ENCODE measurements around the gene CACNB4. TPM values are rescaled to one million over a fixed set of nuclear protein-coding genes. Genes with fewer than 3 reads are reported as not detected.
"Not testable (repeated sequence)": the region's sequence is repeated elsewhere in the genome, so short reads cannot be mapped to it uniquely, and the experiment has no call there.

CACNB4 gene
- total RNA-seq, 1 experiment from 2014 or later = 0.11 TPM

DNA sequence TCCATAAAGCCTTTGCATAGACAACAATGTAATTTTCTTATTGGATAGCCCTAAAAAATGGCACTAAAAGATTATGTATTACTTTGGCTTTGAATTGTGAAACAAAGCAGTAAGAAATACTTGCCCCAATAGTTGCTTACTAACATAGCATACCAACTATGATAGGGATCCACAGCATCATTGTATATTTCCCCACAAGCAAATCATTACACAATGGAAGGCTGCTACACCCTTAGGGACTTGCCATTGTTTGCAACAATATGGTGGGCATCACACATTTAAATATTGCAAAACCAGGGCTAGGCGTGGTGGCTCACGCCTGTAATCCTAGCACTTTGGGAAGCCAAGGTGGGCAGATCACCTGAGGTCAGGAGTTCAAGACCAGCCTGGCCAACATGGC is 74.4 kb downstream of the CACNB4 start:
- no peak for DNase-seq (ENCODE audit: low read depth)

DNA sequence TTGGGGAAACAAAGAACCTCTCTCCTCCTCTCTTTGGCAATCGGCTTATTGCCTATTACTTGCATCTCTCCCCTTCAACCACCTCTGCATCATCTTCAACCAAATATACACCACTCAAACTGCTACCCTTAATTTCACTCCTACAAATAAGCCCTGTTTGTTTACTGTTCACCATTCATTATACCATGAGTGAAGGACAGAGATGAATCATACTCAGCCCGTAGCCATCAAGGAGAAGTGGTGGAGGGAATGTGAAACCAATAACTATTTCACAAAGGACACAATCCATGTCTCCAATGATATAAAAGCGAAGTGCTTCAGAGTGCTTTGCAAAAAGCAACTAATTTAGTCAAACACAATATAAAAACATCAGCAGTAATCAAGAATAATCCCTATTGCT is 76.8 kb downstream of the CACNB4 start:
- no peak for DNase-seq (ENCODE audit: low read depth)

DNA sequence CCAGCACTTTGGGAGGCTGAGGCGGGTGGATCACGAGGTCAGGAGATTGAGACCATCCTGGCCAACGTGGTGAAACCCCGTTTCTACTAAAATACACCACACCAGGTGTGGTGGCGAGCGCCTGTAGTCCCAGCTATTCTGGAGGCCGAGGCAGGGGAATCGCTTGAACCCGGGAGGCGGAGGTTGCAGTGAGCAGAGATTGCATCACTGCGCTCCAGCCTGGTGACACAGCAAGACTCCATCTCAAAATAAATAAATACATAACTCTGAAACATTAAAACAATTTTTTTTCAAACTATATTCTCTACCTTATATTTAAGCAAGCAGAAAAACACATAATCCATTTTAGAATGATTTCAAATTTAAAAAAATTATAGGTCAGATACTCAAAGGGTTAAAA is 77.8 kb downstream of the CACNB4 start:
- DNase-seq (ENCODE audit: low read depth) = not testable (repeated sequence)

DNA sequence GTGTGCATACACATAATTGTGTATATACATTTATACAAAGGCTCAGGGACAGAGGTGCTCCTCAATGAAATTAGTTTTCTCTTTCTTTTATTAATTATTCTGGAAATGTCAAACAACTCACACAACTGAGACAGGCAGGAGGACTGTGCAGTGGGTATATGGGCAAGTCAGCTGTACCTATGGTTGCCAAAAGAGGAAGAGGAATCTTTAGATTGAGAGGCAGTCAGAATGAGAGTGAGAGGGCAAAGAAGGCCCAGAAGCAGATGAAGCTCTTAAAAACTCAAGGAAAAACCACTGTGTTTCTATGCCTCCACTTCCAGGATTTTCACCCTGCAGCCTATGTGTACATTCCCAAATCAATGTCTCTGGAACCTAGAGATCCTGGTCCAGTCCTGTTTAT is 79.1 kb downstream of the CACNB4 start:
- no peak for DNase-seq (ENCODE audit: low read depth)

DNA sequence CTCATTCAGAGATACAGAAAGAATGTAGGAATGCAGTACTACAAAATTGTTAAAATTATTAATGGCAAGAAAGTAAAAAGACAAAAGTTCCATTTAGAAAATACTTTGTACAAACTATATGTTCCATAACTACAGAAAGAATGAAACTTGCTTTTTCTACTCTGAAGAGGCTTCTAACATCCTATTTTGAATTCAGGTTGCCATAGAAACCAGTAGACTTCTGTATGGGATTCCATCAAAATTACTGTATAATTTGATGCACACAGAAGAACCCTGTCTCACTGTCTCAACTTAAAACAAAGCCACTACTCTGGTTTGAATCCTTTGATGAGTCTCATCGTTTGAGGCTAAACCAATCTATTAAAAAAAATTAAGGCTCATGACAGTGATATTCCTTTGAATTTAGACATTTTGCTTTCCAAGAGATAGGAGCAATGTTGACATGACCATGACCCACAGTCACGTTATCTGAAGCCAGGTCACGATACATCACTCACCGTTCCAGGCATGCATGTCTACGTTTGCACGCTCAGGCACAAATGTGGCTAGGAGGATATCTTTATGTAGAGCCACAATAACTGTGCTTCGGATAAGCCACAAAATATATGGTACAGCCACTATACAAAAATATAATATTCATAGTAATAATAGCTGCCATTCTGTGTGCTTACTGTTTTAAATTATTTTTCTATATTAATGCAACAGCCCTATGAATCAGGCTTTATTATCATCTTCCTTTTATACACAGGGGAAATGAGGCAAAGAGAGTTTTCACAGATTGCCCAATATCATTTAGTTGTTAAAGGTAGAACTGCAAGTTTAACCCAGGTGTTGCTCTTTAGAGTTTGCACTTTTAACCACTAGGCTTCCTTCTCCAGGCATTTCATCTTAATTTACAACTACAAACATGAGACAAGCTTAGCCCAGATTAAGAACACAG is 82.4 kb downstream of the CACNB4 start:
- no peak for DNase-seq (ENCODE audit: low read depth)

DNA sequence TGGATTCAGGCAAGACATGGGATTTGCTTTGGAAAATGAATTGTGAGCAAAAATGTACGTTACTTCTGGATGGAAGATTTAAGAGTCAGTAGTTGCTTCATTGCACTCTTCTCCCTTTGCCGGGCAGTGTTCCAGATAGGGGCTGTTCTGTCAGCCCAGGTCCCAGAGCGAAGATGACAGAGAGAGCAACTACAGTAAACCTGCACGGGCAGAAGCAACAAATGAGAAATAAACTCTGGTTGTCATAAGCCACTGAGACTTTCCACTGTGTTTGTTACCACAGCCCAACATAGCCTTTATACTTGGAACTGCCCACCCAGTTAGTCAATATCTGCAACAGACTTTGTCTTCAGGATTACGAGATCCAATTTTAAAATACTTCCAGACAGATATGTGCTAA is 83.3 kb downstream of the CACNB4 start:
- DNase-seq (ENCODE audit: low read depth) = no peak

DNA sequence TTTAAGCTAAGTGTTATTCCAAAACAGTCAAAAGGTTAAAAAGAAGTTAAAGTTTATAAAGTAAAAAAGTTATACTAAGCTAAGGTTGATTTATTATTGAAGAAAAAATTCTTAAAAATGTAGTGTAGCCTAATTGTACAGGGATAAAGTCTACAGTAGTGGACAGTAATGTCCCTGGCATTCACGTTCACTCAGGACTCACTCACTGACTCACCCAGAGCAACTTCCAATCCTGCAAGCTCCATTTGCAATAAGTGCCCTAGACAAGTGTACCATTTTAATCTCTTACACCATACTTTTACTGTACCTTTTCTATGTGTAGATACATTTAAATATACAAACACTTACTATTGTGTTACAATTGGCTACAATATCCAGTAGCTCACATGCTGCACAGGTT is 86.1 kb downstream of the CACNB4 start:
- no peak for DNase-seq (ENCODE audit: low read depth)

DNA sequence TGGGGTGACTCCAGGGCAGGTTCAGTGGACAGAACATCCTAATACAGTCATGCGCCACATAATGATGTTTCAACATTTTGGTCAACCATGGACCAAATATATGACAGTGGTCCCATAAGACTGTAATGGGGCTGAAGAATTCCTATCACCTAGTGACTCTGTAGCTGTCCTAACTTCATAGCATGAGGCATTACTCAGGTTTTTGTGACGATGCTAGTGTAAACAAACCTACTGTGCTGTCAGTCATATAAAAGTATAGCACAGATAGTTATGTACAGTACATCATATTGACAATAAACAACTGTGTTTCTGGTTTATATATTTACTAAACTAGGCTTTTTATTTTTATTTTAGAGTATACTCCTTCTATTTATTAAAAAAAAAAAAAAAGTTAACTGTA is 87.1 kb downstream of the CACNB4 start:
- no peak for DNase-seq (ENCODE audit: low read depth)

DNA sequence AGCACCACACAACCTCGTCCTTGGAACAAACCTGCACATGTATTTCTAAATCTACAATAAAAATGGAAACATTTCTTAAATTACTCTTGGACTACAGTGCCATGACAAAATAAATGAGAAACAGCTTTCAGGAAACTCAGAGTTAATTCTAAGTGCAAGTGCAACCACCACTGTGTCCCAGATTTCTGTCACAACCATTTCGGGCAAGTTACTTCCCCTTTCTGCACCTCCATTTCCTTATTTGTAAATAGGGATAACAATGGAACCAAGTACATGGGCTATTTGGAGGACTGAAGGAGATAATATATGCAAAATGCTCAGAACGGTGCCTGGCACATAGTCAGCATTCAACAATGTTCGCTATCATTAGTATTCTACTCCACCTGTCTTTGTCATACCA is 93.2 kb downstream of the CACNB4 start:
- no peak for DNase-seq (ENCODE audit: low read depth)

DNA sequence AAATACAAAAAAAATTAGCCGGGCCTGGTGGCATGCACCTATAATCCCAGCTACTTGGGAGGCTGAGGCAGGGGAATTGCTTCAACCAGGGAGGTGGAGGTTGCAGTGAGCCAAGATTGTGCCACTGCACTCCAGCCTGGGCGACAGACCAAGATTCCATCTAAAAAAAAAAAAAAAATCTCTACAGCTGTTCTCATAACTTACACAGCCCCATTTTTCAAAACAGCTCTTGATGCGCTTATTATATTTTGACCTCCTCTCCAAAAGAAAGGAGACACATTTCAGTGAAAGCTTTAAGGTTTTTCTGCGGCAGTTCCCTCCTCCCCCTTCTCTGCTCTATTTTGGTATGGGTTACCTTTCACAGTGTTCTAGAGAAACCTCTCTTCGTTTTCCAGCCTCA is 95.6 kb downstream of the CACNB4 start:
- DNase-seq (ENCODE audit: low read depth) = not testable (repeated sequence)

DNA sequence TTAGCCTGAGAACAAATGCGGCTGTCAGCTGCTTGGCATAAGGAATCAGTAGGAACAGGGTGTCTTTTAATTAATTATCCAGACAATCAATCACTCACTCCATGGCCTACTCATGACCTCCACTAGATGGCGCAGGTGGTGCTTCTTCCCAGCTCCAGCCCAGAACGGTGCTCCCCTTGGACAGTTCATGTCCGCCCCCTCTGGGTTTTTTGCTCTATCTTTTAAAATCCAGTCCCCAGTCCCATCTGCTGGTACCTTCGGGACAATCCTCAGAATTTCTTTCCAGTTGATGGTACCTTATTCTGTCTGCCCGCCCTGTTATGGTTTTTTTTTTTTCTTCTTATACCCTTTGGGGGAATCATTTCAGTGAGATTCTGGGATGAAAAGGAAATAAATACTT is 99.8 kb downstream of the CACNB4 start:
- peak; percentile 38 for DNase-seq (ENCODE audit: low read depth)

DNA sequence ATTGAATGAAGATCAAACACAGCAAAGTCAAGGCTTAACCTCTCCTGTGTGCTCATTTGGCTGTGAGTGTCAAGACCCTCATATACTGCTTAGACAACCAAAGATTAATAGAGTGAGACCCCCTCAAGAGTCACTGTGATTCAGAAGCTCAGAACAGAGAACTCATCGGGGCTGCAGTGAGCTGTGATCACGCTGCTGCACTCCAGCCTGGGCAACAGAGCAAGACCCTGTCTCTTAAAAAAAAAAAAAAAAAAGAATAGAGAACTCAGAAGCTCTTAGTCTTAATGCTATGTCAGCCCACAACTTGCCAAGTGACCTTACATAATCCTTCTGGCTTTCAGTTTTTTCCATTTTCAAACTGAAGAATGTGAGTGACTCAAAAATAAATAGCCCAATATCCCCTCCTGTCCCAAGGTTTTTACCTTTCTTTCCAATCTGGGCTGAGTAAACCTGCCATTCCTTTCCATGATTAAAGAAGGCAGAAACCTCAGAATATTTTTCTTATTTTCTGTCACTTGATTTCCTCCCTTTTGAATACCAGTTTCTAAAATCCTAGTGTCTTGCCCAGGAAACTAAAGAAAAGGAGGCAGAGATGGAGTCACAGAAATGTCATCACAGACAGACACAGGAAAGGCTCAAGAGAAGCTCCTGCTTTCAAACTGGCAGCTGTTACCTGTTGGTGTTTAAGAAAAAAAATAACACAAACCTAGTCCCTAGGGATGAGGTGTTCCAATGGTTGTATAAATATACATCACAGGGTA is 102.4 kb downstream of the CACNB4 start:
- no peak for DNase-seq (ENCODE audit: low read depth)

DNA sequence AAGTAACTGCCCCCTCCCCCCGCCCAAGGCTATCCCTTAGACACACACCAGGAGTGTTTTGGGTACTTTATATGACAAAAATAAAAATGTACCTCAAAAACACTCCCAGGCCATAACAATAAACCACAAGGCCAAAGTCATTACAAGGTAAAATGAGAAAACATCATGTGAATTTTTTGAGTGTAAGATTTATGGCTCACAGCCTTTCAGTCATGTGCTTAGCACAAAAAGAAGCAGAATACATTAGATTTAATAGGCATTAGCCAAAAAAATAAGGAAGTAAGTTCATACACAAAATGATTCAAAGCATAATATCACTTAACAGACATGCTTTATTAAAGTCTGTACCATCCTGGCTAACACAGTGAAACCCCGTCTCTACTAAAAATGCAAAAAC is 103.7 kb downstream of the CACNB4 start:
- no peak for DNase-seq (ENCODE audit: low read depth)

DNA sequence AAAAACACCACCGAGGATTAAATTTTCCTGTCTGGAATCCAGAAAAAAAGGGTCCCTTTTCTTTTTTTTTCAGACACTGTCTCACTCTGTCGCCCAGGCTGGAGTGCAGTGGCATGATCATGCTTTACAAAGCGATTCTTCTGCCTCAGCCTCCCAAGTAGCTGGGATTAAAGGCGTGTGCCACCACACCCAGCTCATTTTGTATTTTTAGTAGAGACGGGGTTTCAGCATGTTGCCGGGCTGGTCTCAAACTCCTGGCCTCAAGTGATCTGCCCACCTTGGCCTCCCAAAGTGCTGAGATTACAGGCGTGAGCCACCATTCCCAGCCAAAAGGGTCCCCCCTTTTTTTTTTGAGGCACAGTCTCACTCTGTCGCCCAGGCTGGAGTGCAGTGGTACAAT is 104.7 kb downstream of the CACNB4 start:
- DNase-seq (ENCODE audit: low read depth) = not testable (repeated sequence)

DNA sequence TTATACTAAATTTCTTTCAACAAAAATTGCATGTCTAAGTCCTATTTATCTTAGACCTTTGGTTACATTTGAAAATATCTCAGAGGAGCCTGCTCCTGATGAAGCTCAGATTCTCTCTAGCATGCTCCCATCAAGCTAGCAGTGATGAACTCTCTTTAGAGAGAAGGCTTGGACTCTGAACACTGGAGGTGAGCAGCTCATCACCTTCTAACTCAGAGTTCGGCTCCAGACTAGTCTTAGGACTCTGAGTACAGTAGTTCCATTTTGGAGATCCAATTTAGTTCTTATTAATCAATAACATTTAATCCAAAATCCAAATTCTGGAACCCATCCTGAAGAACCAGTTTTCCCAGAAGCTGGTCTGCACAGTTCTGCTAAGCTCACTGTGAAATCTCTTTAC is 107.8 kb downstream of the CACNB4 start:
- DNase-seq (ENCODE audit: low read depth) = no peak

DNA sequence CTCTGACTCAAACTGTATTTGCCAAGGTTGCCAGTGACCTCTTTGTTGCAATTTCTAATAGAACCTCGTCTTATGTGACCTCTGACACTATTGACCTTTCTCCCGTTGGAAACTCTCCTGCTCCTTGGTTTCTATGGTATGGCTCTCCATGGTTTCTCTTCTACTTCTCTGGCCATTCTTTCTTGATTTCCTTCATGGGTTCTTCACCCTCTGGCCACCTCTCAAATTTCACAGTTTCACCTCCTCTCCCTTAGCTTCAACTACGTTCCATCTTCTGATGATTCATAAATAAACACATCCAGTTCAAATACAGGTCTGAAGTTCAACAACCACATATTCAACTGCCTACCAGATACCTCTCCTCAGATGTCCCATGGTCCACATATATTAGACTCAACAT is 109.5 kb downstream of the CACNB4 start:
- DNase-seq (ENCODE audit: low read depth) = no peak

DNA sequence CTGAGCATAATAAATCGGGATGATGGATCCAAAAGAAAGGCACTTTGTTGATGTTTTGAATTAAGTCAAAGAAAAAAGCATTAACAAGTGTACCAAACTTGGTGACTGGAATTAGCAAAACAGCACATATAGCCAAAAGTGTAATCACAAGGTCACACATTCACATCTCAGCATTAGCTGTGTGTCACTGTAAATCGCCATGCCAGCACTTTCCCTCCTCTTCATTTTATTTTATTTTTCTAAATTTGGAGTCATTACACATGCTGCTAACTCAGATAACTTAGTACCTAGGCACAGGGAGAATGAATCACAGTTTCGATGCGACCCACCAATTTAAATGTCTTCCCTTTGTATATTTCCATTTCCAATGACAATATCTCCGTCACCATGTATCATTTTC is 111.4 kb downstream of the CACNB4 start:
- DNase-seq (ENCODE audit: low read depth) = no peak

DNA sequence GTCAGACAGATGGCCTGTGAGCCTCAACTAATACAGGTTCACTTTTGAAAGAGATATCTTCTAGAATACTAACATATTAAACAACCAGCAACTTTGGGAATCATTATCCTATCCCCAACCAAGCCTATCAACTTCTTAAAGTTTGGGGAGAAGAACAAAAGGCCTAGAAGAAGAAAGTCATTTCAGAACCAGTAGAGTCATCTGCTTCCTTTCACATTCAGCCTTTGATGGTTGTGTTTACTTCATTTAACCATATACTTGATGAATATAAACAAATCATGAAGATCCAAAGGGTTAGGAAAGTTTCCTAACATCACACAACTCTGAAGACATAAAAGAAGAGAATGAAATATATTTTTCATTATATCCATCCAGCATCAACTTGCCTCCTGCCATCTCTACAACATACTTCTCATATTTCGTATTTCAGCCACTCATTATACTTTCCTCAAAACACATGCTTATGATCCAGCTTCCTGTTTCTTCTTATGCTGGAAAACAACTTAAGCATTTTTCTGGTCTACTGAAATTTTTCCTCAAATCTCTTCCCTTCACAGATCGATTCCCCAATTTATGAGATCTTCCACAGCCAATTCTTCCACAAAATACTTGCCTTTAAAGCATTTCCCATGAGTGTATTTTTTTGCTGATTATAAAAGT is 114.3 kb downstream of the CACNB4 start:
- no peak for DNase-seq (ENCODE audit: low read depth)

DNA sequence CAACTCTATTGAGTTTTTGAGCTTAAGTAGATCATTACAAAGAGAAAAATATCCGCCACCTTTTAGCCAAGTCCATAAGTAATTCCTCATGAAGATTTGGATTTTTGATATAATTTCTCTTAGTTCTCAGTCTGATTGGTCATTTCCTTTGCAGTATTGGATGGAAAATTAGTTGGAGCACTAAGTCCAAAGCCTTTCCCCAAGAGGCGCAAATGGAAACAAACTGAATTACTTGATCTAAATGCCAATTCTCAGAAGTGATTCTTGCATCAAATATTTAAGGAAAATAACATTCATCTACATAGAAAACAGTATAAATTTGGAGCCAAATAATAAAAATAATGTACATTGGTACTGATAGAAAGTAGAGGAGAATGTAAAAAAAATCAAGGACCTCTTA is 115.6 kb downstream of the CACNB4 start:
- no peak for DNase-seq (ENCODE audit: low read depth)

DNA sequence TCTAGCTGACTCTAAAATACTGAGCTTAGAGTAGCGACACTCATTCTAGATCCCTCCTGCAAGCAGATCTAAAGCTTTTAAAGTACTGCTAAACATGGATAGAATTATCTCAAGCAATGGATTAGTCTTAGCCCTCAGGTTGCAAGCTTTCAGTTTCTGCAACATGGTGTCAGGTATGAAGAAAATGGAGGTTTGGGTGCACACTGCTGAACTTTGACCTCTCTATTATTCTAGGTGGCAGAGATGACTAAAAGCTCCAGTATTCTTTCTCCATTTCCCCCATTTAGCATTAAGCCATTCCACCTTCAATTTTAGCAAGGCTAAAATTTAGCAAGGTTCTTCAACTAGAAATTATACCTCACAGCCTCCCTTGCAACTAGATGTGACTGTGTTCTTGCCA is 117.0 kb downstream of the CACNB4 start:
- no peak for DNase-seq (ENCODE audit: low read depth)

DNA sequence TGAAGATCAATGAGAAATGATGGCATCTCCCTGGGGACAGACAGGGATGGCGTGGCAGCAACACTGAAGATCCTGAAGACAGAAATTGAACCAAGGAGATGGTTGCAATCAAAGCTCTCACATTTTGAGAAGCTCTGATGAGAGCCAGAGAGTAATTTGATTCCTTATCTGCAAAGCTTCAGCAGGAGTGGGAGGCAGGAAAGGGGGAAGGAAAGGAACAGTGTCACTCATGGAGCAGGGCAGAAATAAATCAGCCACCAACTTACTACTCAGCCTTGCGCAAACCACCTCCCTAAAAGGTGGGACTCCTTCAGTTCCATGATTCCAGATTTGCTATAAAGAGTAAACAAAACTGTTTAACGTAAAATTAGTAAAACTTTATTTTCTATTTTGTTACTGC is 119.2 kb downstream of the CACNB4 start:
- DNase-seq (ENCODE audit: low read depth) = no peak

DNA sequence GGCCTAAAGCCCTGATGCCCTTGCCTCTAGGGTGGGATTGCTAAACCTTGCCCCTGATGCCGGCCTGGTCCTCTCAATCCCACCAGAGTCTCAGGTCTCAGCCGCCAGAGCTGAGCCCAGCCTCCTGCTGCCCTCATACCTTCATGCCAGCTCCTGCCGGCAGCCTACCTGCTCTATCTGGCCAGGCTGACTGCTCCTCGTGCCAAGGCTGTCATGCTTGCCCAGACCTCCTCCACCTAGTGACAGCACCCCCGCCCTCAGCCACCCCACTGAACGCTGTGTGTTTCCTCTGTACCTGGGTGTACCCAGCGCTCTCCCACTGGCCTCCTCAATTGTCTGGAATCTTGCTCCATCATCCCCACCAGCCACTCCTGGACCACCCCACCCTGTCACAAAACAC is 120.1 kb downstream of the CACNB4 start:
- DNase-seq (ENCODE audit: low read depth) = no peak
